ACHN (cell line): ENCODE results near the gene FOXD2.

Experiments used
- DNase-seq: peaks from one replicate; pipeline ENCODE4 v3.0.0-alpha.2; 2015
- in situ Hi-C: cut with HindIII; loops from 2 replicates; pipeline ENCODE4 v1.10.0; 2017; ENCODE audit warnings: low sequenced_read_pairs, low pct_ligation_motif_present, low pct_unique_long_range_greater_than_20kb

Gene FOXD2

GRCh38 chr1:47485817-47486216 lies 48.0 kb downstream of the FOXD2 start:
- in situ Hi-C loops: no loop called here
- no peak for DNase-seq

GRCh38 chr1:47487332-47487731 lies 49.5 kb downstream of the FOXD2 start:
- DNase-seq: no peak
- in situ Hi-C loops: no loop called here

GRCh38 chr1:47487850-47488450 lies 50.1 kb downstream of the FOXD2 start:
- in situ Hi-C loops: no loop called here
- DNase-seq: peak; percentile 39
